Activated T-cell treated with anti-CD3 and anti-CD28 coated beads, Interleukin-2, amount 50 U/mL, for 48 hours (primary cell): Measurements from ENCODE around the gene TXNDC11.

Source experiments
- DNase-seq, 2 experiments: peaks; one replicate each; pipeline ENCODE4 v3.0.0-alpha.2; 2020

Gene TXNDC11

DNA sequence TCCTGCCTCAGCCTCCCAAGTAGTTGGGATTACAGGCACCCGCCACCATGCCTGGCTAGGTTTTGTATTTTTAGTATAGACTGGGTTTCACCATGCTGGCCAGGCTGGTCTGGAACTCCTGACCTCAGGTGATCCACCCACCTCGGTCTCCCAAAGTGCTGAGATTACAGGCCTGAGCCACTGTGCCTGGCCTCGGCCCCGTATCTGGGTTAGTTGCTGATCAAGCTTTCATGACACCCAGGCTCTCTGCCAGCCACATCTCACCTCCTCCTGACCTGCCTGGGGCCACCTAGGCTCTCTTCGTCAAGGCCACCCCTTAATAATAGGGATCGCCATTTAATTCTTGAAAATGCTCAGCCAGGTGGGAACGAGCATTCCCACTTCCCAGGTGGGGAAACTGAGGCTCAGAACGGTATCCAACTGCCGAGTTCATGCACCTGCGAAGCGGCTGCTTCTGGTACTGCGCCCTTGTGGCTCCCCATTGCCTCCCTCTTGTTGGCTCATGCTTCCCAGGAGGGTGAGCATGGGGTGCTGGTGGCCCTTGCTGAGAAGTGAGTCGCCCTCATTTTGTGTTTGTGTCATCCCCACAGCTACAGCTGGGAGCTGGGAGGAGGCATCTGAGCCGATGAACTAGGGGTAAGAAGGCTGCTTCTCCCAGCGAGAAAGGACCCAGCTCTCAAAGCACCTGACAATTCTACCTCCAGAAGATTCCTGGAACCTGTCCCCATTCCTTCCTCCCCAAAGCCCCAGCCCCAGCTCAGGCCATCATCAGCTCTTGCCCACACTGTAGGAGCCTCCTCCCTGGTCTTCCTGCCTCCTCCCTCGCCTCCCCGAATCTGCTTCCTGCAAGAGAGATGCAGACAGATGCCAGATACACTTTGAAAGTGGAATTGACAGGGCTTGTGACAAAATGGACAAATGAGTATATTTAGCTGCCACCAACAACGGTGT lies 91.7 kb downstream of the TXNDC11 start:
- DNase-seq: no peak

DNA sequence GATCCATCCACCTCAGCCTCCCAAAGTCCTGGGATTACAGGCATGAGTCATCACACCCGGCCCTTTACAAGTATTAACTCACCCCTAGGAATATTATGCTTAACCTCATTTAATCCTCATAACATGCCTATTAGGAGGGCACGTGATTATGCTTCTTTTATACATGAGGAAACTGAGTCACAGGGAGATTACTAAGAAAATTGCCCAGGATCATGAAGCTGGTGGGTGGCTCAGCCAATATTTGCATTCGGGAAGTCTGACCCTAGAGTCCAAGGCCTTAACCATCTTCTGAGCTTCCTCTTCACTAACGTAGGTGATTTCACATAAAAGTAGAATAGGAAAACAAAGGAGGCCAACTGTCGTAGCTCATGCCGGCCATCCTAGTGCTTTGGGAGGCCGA lies 93.4 kb downstream of the TXNDC11 start:
- DNase-seq: no peak

GRCh38 chr16:11642765-11643116 lies 99.9 kb downstream of the TXNDC11 start:
- no peak for DNase-seq

GRCh38 chr16:11640987-11641817 lies 101.5 kb downstream of the TXNDC11 start:
- no peak for DNase-seq

GRCh38 chr16:11639925-11640899 lies 102.4 kb downstream of the TXNDC11 start:
- DNase-seq: no peak

DNA sequence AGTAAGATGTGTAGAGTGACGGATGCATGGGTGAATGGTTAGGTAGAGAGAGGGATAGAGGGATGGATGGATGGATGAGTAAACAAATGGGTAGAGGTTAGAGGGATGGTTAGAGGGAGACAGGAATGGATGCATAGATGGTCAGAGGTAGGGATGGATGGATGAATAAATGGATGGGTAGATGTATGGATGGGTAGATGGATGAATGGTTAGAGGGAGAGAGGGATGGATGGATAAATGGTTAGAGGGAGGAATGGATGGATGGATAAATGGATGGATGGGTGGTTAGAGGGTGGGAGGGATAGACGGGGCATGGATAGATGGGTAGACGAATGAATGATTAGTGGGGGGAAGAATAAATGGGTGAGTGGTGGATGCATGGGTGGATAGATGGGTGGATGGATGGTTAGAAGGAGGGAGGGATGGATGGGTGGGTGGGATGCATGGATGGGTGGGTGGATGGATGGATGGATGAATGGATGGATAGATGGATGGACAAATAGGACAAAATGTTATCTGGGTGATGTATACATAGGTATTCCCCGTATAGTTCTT lies 103.6 kb downstream of the TXNDC11 start:
- no peak for DNase-seq

DNA sequence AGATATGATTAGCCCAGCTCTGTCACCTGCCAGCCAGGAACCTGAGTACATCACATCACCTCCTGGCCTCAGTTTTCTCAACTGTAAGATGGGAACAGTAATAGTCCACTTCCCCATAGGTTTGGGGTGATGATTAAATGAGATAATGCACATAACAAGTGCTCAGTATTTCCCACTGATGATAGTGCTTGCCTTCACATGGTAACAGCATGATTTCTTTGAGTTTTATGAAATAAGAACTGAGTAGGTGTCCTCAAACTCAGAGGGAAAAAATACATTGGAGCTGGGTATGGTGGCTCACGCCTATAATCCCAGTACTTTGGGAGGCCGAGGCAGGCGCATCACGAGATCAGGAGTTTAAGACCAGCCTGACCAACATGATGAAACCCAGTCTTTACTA lies 104.5 kb downstream of the TXNDC11 start:
- no peak for DNase-seq

DNA sequence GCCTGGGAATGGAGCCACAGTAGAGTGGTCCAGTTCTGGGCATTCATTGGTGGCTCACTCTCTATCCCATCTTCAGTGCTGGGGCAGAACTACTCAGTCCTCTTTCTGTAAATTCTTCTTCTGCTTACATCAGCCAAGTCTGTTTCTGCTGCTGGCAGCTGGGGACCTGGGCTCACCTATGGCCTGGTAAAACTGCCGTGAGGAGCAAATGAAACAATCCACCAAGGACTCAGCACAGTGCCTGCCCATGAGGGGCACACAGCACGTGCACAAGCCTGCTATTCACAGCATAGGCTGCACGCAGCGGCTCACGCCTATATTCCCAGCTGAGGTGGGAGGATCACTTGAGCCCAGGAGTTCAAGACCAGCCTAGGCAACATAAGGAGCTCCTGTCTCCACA lies 105.3 kb downstream of the TXNDC11 start:
- no peak for DNase-seq

DNA sequence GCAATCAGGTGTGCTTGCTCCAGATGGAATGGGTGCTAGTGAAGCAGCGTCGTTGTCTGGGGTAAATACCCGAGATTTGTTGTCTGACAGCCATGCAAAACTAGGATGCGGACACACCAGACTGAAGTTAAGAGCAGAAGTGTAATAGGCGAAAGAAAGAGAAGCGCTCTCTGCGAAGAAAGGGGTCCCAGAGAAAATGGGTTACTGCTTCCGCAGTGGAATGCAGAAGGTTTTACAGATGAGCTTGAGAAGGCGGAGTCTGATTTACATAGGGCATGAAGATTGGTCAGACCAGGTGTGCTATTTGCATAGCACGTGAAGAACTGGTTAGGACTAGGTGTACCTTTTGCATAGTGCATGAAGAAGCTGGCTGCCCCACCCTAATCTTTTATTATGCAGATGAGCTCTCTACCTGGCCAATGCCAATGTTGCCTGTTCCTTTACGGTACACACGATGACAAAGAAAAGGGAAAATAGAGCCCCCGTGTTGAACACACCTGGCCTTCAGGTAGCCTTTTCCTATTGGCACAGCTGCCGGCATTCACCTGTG lies 106.4 kb downstream of the TXNDC11 start:
- DNase-seq: no peak

- no peak for DNase-seq
These were observed 106.9 kb downstream of the TXNDC11 start for GRCh38 chr16:11635679-11636171.

- no peak for DNase-seq
These were observed 107.5 kb downstream of the TXNDC11 start for GRCh38 chr16:11635113-11635652.

- no peak for DNase-seq
These were observed 108.3 kb downstream of the TXNDC11 start for GRCh38 chr16:11634312-11634711.

DNA sequence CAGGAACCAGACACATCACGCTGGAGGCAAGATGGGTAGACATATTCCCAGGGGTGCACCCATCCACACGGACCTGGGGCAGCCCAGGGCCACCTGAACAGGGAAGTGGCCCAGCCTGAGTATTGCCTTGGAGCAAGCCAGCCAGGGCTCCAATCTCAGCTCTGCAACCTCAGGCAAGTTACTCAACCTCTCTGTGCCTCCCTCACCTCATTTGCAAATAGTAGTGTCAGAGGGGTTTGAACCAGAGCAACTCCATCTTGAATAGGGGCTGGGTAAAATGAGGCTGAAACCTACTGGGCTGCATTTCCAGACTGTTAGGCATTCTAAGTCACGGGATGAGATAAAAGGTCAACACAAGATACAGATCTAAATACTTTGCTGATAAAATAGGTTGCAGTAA lies 109.5 kb downstream of the TXNDC11 start:
- DNase-seq: no peak

DNA sequence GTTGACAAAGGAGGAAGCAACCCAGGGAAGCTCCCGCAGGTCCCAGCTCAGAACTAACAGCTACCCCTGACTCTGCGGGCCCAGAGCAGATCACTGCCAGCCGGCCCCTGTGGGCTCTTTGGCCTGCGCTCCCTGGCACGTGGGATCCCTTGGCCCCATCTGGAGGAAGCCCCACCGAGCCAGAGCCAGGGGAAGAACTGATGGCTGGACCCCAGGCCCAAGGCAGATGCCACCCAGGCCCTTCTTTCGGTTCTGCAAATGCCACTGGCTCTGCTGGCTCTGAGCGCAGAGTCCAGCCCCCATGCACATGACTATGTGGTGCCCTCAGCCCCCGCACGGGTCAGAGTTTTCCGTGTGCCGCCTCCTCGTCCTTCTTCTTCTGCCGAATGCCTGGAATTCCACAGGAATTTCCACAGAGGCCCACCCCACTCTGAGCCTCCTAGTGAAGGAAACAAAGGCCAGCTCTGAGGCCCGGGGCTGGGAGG lies 110.2 kb downstream of the TXNDC11 start:
- DNase-seq: no peak

DNA sequence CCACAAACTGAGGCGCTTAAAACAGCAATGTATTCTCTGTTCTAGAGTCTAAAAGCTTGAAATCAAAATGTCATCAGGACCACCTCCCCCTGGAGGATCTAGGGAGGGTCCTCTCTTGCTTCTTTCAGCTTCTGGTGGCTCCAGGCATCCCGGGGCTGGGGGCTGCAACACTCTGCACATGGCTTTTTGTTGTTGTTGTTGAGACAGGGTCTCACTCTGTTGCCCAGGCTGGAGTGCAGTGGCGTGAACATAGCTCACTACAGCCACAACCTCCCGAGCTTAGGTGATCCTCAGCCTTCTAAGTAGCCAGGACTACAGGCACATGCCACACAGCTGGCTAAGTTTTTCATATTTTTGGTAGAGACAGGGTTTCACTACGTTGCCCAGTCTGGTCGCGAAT lies 111.4 kb downstream of the TXNDC11 start:
- no peak for DNase-seq

DNA sequence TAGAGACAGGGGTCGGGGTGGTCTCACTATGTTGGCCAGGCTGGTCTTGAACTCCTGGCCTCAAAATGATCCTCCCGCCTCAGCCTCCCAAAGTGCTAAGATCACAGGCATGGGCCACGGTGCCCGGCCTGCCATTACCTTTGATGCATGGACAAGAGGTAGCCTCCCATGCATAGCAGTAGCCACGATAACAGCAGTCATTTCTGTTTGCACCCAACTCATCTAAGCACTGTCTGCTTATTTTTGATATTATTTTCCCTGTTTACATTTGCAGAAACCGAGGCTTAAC lies 111.9 kb downstream of the TXNDC11 start:
- no peak for DNase-seq

GRCh38 chr16:11630046-11630767 lies 112.5 kb downstream of the TXNDC11 start:
- no peak for DNase-seq
